Subcutaneous adipose tissue (tissue), 4 donors: ENCODE data around the gene ERCC3. TPM values are rescaled to one million over a fixed set of nuclear protein-coding genes. Genes with fewer than 3 reads are reported as not detected.

Experiments
- CTCF ChIP-seq: fragments of 450-650 bp; IDR thresholded peaks from one replicate; pipeline ENCODE4 v1.5.1; 2016; ENCODE audit warnings: low read depth, mild to moderate bottlenecking, control low read depth, antibody characterized with exemption, moderate library complexity
- total RNA-seq, 4 donors: library from RNA; depleted of rRNA; stranded (reverse); fragments of >200 nt; gene quantifications; one replicate each; pipeline ENCODE4 v1.1.0, GENCODE V29; 2016

ERCC3 gene
- total RNA-seq, 4 donors from 2014 or later: 32.8 to 45.4 (median 34.0) TPM

GRCh38 chr2:127259355-127259754, 34.6 kb downstream of the ERCC3 start:
- TF ChIP-seq CTCF: no peak

GRCh38 chr2:127256866-127257265, 37.1 kb downstream of the ERCC3 start:
- TF ChIP-seq CTCF: no peak

- TF ChIP-seq CTCF: no peak
These were observed 37.6 kb downstream of the ERCC3 start for GRCh38 chr2:127256381-127256780.

GRCh38 chr2:127255721-127256120, 38.2 kb downstream of the ERCC3 start:
- TF ChIP-seq CTCF: no peak

- TF ChIP-seq CTCF: no peak
These were observed 38.8 kb downstream of the ERCC3 start for GRCh38 chr2:127255146-127255545.

GRCh38 chr2:127254386-127254981, 39.5 kb downstream of the ERCC3 start:
- TF ChIP-seq CTCF: no peak

- no peak for TF ChIP-seq CTCF
These were observed 54.5 kb downstream of the ERCC3 start for GRCh38 chr2:127239395-127239794.
